GM18951 (cell line): ENCODE data around the gene ARL5B.

Experiments used
- POLR2A ChIP-seq: IDR thresholded peaks from 4 replicates; pipeline ENCODE4 v1.6.1; 2011; ENCODE audit warnings: mild to moderate bottlenecking; ENCODE audit not compliant: insufficient read length, insufficient read depth; ENCODE audit errors: extremely low read depth
- in situ Hi-C: fragments of 300-500 bp; cut with MboI; formaldehyde crosslinking; loops from one replicate; pipeline ENCODE4 v1.12.0; 2022; ENCODE audit warnings: low sequenced_read_pairs, mixed read lengths, inconsistent platforms; ENCODE audit not compliant: unreplicated experiment

The ARL5B gene

GRCh38 chr10:18647945-18648344 is 11.3 kb upstream of the ARL5B start:
- in situ Hi-C loops, result no loop called here
- TF ChIP-seq POLR2A, result no peak

GRCh38 chr10:18649364-18649959 is 9.8 kb upstream of the ARL5B start:
- no peak for TF ChIP-seq POLR2A
- in situ Hi-C loops, result no loop called here

GRCh38 chr10:18650404-18650997 is 8.7 kb upstream of the ARL5B start:
- in situ Hi-C loops, result no loop called here
- TF ChIP-seq POLR2A, result no peak

GRCh38 chr10:18651324-18652007 is 7.8 kb upstream of the ARL5B start, which contains the start of gene NSUN6:
TSS of gene NSUN6 (minus strand) at chr10:18651587. CDS start at chr10:18651203, 384 bp downstream.
- TF ChIP-seq POLR2A, result peak; percentile 70
- in situ Hi-C loops, result no loop called here

GRCh38 chr10:18653112-18653511 is 6.1 kb upstream of the ARL5B start:
- in situ Hi-C loops, result no loop called here
- no peak for TF ChIP-seq POLR2A

GRCh38 chr10:18656724-18657123 is 2.5 kb upstream of the ARL5B start:
- no peak for TF ChIP-seq POLR2A
- in situ Hi-C loops, result no loop called here

- in situ Hi-C loops, result no loop called here
- TF ChIP-seq POLR2A, result no peak
These were observed 733 bp upstream of the ARL5B start for GRCh38 chr10:18658271-18659124.

- no peak for TF ChIP-seq POLR2A
- in situ Hi-C loops, result no loop called here
These were observed 746 bp downstream of the ARL5B start for GRCh38 chr10:18659819-18660535.

GRCh38 chr10:18660816-18661431 is 1.7 kb downstream of the ARL5B start:
- no peak for TF ChIP-seq POLR2A
- in situ Hi-C loops, result no loop called here

- in situ Hi-C loops, result no loop called here
- TF ChIP-seq POLR2A, result no peak
These were observed 5.7 kb downstream of the ARL5B start for GRCh38 chr10:18664841-18665478.

GRCh38 chr10:18665815-18666558 is 6.8 kb downstream of the ARL5B start:
- in situ Hi-C loops, result no loop called here

More at GRCh38 chr10:18665815-18666558, 6.8 kb downstream of the ARL5B start:
- no peak for TF ChIP-seq POLR2A
